GM08714 (cell line): ENCODE measurements around the gene C1orf56.

Experiments
- H3K4me3 ChIP-seq: fragments of 200-500 bp; sonication (Bioruptor generic); 2 replicates; pipeline ENCODE4 v1.5.1; 2014; ENCODE audit warnings: mild to moderate bottlenecking, low read length, inconsistent platforms
- ZNF274 ChIP-seq: IDR thresholded peaks from 2 replicates; pipeline ENCODE4 v1.6.1; 2012; ENCODE audit warnings: mild to moderate bottlenecking, low read depth, low read length

C1orf56 gene

GRCh38 chr1:151047925-151048644 lies 534 bp downstream of the C1orf56 start:
- TF ChIP-seq ZNF274: no peak
- peak overlapping the region; percentile 60 for H3K4me3 ChIP-seq

GRCh38 chr1:151048645-151049032 lies 1.1 kb downstream of the C1orf56 start:
- no peak for TF ChIP-seq ZNF274

GRCh38 chr1:151049458-151049857 lies 1.9 kb downstream of the C1orf56 start:
- no peak overlapping the region for H3K4me3 ChIP-seq
- no peak for TF ChIP-seq ZNF274

More at GRCh38 chr1:151048645-151049032, 1.1 kb downstream of the C1orf56 start:
- peak overlapping the region; percentile 60; the same call in 1 of the 2 replicates for H3K4me3 ChIP-seq

GRCh38 chr1:151050051-151050688 lies 2.6 kb downstream of the C1orf56 start:
- no peak for TF ChIP-seq ZNF274
- no peak overlapping the region for H3K4me3 ChIP-seq

- no peak overlapping the region for H3K4me3 ChIP-seq
- TF ChIP-seq ZNF274: no peak
Observed at GRCh38 chr1:151051356-151052009, 3.9 kb downstream of the C1orf56 start.

GRCh38 chr1:151054971-151055547 lies 7.5 kb downstream of the C1orf56 start:
- TF ChIP-seq ZNF274: no peak
- H3K4me3 ChIP-seq: no peak overlapping the region

GRCh38 chr1:151055581-151055980 lies 8.0 kb downstream of the C1orf56 start:
- TF ChIP-seq ZNF274: no peak
- no peak overlapping the region; the same call in 1 of the 2 replicates for H3K4me3 ChIP-seq

- TF ChIP-seq ZNF274: no peak
- no peak overlapping the region; the same call in 1 of the 2 replicates for H3K4me3 ChIP-seq
Observed at GRCh38 chr1:151056149-151056548, 8.6 kb downstream of the C1orf56 start.

GRCh38 chr1:151058692-151059091 lies 11.1 kb downstream of the C1orf56 start:
- H3K4me3 ChIP-seq: peak overlapping the region; percentile 96
- no peak for TF ChIP-seq ZNF274

- TF ChIP-seq ZNF274: no peak
- peak within 1 kb of the TSS; percentile 96 for H3K4me3 ChIP-seq
Observed at GRCh38 chr1:151059109-151060006, 11.8 kb downstream of the C1orf56 start, which contains the start of gene CDC42SE1. Gene CDC42SE1, minus strand, starts transcription at chr1:151059622. Its CDS starts 3,892 bp downstream, at chr1:151055730.

GRCh38 chr1:151060007-151060656 lies 12.6 kb downstream of the C1orf56 start, which contains the start of gene MLLT11:
Gene MLLT11, plus strand, starts transcription at chr1:151060397. Its CDS starts 6,828 bp downstream, at chr1:151067225.
- TF ChIP-seq ZNF274: no peak
- H3K4me3 ChIP-seq: peak within 1 kb of the TSS; percentile 96

- peak overlapping the region; percentile 96 for H3K4me3 ChIP-seq
Observed at GRCh38 chr1:151060657-151061421, 13.3 kb downstream of the C1orf56 start.

More at GRCh38 chr1:151060657-151061421, 13.3 kb downstream of the C1orf56 start:
- no peak for TF ChIP-seq ZNF274
